H1 (cell line): ENCODE measurements around the gene GALNT18.

Experiments
- EP300 ChIP-seq, 2 experiments: IDR thresholded peaks; 1 replicate in 1 of 2; 2 replicates in 1 of 2; pipeline ENCODE4 v1.6.1; 2011 to 2012; ENCODE audit warnings: low read depth in 2 of 2, low read length in 2 of 2, mild to moderate bottlenecking in 2 of 2, borderline replicate concordance in 1 of 2, inconsistent platforms in 1 of 2, moderate library complexity in 1 of 2
- POLR2AphosphoS5 ChIP-seq: IDR thresholded peaks from 2 replicates; pipeline ENCODE4 v1.6.1; 2011; ENCODE audit warnings: low read depth, low read length

DNA sequence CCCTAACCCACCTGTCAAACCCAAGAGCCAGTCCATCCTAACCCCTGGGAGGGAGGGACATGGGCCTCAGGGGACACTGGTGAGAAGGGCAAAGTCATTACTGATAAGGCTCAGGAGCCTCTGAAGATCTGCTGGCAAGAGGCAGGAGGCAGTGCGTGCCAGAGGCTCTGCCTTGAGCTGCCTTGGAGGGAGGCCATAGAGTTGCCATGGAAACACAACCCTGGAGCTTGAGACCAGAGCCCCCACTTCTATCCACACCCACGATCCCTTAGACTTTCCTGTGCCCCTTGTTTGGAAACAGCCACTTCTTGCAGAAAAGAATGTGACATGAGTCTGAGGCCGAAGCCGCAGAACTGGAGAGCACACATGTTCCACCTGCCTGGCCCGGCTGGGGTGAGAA lies 179.0 kb downstream of the GALNT18 start:
- no peak for TF ChIP-seq POLR2AphosphoS5
- TF ChIP-seq EP300 (IDR thresholded peaks at IDR 0.05; ENCODE audit: borderline replicate concordance in 1 of 2, low read depth in 2 of 2, low read length in 2 of 2) = no peak
